ENCODE measurements around the gene ZSCAN5B. TPM values are rescaled to one million over a fixed set of nuclear protein-coding genes. Genes with fewer than 3 reads are reported as not detected.

ZSCAN5B gene
- total RNA-seq, 1 experiment from 2014 or later = not detected

- H3K79me2 ChIP-seq (ENCODE audit: insufficient read depth, low read length) = peaks cover 7% of the 10 kb centered on the region; the same call in 1 of the 2 replicates
- no peak overlapping the region; a peak in 1 of 7 replicates for H3K27ac Mint-ChIP-seq
Observed at GRCh38 chr19:56145698-56146097, 51.9 kb downstream of the ZSCAN5B start.

More at GRCh38 chr19:56145698-56146097, 51.9 kb downstream of the ZSCAN5B start:
- H3K27me3 Mint-ChIP-seq (ENCODE audit: low read depth) = no peaks in the 10 kb centered on the region
- no CpG with 5 or more reads among the region's 10 CpGs for WGBS (ENCODE audit: extremely low coverage, insufficient read length, low lambda C conversion rate)
- Histone ChIP-seq H3K9me3 (ENCODE audit: control insufficient read depth, low read depth, low read length) (no peaks in the 10 kb centered on the region), H3K9ac (ENCODE audit: extremely low read depth, insufficient read length, low read length) (no peak overlapping the region), H3K27me3 (ENCODE audit: insufficient read depth, low read length) (no peaks in the 10 kb centered on the region), H3K23ac (ENCODE audit: insufficient read length, low read depth, low read length) (no peak overlapping the region), H2BK15ac (ENCODE audit: low read depth, low read length) (no peak overlapping the region), H4K8ac (replicated peaks; ENCODE audit: insufficient read length, low read depth, low read length) (no peak overlapping the region), H3K4ac (ENCODE audit: low read depth, low read length) (no peak overlapping the region), H3K4me2 (ENCODE audit: insufficient read depth, insufficient read length, low read length) (no peak overlapping the region), H2AK5ac (ENCODE audit: insufficient read length, low read length) (no peak overlapping the region), H2BK120ac (ENCODE audit: low read depth, low read length, poor library complexity, severe bottlenecking) (no peak overlapping the region), H3K14ac (ENCODE audit: insufficient read depth, low read length) (no peak overlapping the region), H3K18ac (ENCODE audit: insufficient read length, low read depth, low read length) (no peak overlapping the region), H3K27ac (ENCODE audit: insufficient read length, low read depth, low read length) (no peak overlapping the region), H4K20me1 (ENCODE audit: control insufficient read depth, insufficient read depth, insufficient read length) (peaks cover 6% of the 10 kb centered on the region), H3K56ac (ENCODE audit: insufficient read length, low read depth, low read length) (no peak overlapping the region), H3K4me1 (ENCODE audit: insufficient read depth, low read length) (no peaks in the 10 kb centered on the region; the same call in 1 of the 2 replicates), H2AFZ (ENCODE audit: low read length) (no peak overlapping the region), H3K79me1 (ENCODE audit: insufficient read depth, low read depth, low read length, poor library complexity, severe bottlenecking) (no peaks in the 10 kb centered on the region), H4K5ac (ENCODE audit: insufficient read length, low read depth, low read length) (no peak overlapping the region), H3K23me2 (ENCODE audit: insufficient read length, low read depth, low read length, poor library complexity, severe bottlenecking) (peaks cover 7% of the 10 kb centered on the region), H4K91ac (ENCODE audit: insufficient read length, low read depth, low read length) (no peak overlapping the region), H2BK5ac (ENCODE audit: insufficient read length, low read length) (no peak overlapping the region), H2BK20ac (ENCODE audit: low read depth, low read length, poor library complexity, severe bottlenecking) (no peak overlapping the region), H3T11ph (ENCODE audit: low read length) (no peak overlapping the region), H2BK12ac (ENCODE audit: insufficient read length, low read depth, low read length) (no peak overlapping the region)
- peaks cover 4 to 8% of the 10 kb centered on the region in 2 experiments for H3K4me1 Mint-ChIP-seq
- no peaks in the 10 kb centered on the region for H3K9me3 Mint-ChIP-seq
- no peak for DNase-seq
- no peak overlapping the region for H3K4me3 Mint-ChIP-seq
- TF ChIP-seq CTCF (conservative IDR thresholded peaks at IDR 0.05) = no peak
- peaks cover 17 to 34% (median 33%) of the 10 kb centered on the region in 3 experiments for H3K36me3 Mint-ChIP-seq (ENCODE audit: insufficient read depth in 1 of 3, low read depth in 3 of 3)

All from H9 (cell line).